ENCODE results near the gene CREBRF.

DNA sequence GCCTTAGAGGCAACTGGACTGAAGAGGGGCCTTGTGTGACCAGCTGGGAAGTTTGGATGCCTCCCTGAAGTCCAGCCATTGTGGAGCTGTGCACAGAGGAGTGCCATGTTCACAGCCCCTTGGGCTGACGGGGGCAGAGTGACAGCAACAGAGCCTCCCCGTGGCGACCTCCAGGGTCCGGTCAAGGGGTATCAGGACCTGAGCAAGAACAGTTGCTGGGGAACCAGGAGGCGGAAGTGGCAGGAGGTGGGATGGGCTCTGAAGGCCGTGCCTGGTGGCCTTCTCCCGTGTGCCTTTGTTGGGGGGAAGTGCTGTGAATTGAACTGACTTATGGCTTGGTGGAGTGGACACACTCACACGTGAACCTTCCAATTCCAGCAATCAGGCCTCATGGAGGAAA lies 102.2 kb downstream of the CREBRF start:
- TF ChIP-seq EZH2 (IDR thresholded peaks at IDR 0.05; ENCODE audit: low read depth, unreplicated experiment) = no peak
- TF ChIP-seq, protein P1, sequence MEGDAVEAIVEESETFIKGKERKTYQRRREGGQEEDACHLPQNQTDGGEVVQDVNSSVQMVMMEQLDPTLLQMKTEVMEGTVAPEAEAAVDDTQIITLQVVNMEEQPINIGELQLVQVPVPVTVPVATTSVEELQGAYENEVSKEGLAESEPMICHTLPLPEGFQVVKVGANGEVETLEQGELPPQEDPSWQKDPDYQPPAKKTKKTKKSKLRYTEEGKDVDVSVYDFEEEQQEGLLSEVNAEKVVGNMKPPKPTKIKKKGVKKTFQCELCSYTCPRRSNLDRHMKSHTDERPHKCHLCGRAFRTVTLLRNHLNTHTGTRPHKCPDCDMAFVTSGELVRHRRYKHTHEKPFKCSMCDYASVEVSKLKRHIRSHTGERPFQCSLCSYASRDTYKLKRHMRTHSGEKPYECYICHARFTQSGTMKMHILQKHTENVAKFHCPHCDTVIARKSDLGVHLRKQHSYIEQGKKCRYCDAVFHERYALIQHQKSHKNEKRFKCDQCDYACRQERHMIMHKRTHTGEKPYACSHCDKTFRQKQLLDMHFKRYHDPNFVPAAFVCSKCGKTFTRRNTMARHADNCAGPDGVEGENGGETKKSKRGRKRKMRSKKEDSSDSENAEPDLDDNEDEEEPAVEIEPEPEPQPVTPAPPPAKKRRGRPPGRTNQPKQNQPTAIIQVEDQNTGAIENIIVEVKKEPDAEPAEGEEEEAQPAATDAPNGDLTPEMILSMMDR (conservative IDR thresholded peaks at IDR 0.05; ENCODE audit: low read depth in 2 of 2) = no peak
- TF ChIP-seq POLR2AphosphoS5 (IDR thresholded peaks at IDR 0.05; ENCODE audit: low read depth) = no peak
- no peak for TF ChIP-seq EZH2phosphoT487 (IDR thresholded peaks at IDR 0.05; ENCODE audit: unreplicated experiment)
- TF ChIP-seq, protein P2, sequence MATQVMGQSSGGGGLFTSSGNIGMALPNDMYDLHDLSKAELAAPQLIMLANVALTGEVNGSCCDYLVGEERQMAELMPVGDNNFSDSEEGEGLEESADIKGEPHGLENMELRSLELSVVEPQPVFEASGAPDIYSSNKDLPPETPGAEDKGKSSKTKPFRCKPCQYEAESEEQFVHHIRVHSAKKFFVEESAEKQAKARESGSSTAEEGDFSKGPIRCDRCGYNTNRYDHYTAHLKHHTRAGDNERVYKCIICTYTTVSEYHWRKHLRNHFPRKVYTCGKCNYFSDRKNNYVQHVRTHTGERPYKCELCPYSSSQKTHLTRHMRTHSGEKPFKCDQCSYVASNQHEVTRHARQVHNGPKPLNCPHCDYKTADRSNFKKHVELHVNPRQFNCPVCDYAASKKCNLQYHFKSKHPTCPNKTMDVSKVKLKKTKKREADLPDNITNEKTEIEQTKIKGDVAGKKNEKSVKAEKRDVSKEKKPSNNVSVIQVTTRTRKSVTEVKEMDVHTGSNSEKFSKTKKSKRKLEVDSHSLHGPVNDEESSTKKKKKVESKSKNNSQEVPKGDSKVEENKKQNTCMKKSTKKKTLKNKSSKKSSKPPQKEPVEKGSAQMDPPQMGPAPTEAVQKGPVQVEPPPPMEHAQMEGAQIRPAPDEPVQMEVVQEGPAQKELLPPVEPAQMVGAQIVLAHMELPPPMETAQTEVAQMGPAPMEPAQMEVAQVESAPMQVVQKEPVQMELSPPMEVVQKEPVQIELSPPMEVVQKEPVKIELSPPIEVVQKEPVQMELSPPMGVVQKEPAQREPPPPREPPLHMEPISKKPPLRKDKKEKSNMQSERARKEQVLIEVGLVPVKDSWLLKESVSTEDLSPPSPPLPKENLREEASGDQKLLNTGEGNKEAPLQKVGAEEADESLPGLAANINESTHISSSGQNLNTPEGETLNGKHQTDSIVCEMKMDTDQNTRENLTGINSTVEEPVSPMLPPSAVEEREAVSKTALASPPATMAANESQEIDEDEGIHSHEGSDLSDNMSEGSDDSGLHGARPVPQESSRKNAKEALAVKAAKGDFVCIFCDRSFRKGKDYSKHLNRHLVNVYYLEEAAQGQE (IDR thresholded peaks at IDR 0.05; ENCODE audit: unreplicated experiment) = no peak
- TF ChIP-seq JUNB (IDR thresholded peaks at IDR 0.05; ENCODE audit: unreplicated experiment) = no peak
- TF ChIP-seq, protein P3, sequence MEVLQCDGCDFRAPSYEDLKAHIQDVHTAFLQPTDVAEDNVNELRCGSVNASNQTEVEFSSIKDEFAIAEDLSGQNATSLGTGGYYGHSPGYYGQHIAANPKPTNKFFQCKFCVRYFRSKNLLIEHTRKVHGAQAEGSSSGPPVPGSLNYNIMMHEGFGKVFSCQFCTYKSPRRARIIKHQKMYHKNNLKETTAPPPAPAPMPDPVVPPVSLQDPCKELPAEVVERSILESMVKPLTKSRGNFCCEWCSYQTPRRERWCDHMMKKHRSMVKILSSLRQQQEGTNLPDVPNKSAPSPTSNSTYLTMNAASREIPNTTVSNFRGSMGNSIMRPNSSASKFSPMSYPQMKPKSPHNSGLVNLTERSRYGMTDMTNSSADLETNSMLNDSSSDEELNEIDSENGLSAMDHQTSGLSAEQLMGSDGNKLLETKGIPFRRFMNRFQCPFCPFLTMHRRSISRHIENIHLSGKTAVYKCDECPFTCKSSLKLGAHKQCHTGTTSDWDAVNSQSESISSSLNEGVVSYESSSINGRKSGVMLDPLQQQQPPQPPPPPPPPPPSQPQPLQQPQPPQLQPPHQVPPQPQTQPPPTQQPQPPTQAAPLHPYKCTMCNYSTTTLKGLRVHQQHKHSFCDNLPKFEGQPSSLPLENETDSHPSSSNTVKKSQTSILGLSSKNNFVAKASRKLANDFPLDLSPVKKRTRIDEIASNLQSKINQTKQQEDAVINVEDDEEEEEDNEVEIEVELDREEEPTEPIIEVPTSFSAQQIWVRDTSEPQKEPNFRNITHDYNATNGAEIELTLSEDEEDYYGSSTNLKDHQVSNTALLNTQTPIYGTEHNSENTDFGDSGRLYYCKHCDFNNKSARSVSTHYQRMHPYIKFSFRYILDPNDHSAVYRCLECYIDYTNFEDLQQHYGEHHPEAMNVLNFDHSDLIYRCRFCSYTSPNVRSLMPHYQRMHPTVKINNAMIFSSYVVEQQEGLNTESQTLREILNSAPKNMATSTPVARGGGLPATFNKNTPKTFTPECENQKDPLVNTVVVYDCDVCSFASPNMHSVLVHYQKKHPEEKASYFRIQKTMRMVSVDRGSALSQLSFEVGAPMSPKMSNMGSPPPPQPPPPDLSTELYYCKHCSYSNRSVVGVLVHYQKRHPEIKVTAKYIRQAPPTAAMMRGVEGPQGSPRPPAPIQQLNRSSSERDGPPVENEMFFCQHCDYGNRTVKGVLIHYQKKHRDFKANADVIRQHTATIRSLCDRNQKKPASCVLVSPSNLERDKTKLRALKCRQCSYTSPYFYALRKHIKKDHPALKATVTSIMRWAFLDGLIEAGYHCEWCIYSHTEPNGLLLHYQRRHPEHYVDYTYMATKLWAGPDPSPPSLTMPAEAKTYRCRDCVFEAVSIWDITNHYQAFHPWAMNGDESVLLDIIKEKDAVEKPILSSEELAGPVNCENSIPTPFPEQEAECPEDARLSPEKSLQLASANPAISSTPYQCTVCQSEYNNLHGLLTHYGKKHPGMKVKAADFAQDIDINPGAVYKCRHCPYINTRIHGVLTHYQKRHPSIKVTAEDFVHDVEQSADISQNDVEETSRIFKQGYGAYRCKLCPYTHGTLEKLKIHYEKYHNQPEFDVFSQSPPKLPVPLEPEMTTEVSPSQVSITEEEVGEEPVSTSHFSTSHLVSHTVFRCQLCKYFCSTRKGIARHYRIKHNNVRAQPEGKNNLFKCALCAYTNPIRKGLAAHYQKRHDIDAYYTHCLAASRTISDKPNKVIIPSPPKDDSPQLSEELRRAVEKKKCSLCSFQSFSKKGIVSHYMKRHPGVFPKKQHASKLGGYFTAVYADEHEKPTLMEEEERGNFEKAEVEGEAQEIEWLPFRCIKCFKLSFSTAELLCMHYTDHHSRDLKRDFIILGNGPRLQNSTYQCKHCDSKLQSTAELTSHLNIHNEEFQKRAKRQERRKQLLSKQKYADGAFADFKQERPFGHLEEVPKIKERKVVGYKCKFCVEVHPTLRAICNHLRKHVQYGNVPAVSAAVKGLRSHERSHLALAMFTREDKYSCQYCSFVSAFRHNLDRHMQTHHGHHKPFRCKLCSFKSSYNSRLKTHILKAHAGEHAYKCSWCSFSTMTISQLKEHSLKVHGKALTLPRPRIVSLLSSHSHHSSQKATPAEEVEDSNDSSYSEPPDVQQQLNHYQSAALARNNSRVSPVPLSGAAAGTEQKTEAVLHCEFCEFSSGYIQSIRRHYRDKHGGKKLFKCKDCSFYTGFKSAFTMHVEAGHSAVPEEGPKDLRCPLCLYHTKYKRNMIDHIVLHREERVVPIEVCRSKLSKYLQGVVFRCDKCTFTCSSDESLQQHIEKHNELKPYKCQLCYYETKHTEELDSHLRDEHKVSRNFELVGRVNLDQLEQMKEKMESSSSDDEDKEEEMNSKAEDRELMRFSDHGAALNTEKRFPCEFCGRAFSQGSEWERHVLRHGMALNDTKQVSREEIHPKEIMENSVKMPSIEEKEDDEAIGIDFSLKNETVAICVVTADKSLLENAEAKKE (CRISPR knock-in tag; IDR thresholded peaks at IDR 0.05) = no peak
- TF ChIP-seq CREB1 (CRISPR knock-in tag; IDR thresholded peaks at IDR 0.05; ENCODE audit: low read depth) = no peak
- TF ChIP-seq, protein P4, sequence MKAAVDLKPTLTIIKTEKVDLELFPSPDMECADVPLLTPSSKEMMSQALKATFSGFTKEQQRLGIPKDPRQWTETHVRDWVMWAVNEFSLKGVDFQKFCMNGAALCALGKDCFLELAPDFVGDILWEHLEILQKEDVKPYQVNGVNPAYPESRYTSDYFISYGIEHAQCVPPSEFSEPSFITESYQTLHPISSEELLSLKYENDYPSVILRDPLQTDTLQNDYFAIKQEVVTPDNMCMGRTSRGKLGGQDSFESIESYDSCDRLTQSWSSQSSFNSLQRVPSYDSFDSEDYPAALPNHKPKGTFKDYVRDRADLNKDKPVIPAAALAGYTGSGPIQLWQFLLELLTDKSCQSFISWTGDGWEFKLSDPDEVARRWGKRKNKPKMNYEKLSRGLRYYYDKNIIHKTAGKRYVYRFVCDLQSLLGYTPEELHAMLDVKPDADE (IDR thresholded peaks at IDR 0.05) = no peak
- no peak for TF ChIP-seq ZNF331 (CRISPR knock-in tag; IDR thresholded peaks at IDR 0.05; ENCODE audit: low read depth)
